Suprapubic skin (tissue), 4 donors: ENCODE results near the gene PSMB3.

Experiments used
- CTCF ChIP-seq, 2 donors: fragments of 200-600 bp in 1 of 2; fragments of 450-650 bp in 1 of 2; sonication (generic) in 1 of 2; IDR thresholded peaks; one replicate each; pipeline ENCODE4 v1.5.1; 2016 to 2019; ENCODE audit warnings: antibody characterized with exemption in 2 of 2, mild to moderate bottlenecking in 1 of 2, moderate library complexity in 1 of 2
- EP300 ChIP-seq: sonication (generic); formaldehyde crosslinking; IDR thresholded peaks from one replicate; pipeline ENCODE4 v1.6.1; 2017; ENCODE audit warnings: antibody characterized with exemption
- POLR2AphosphoS5 ChIP-seq, 3 donors: sonication (generic); formaldehyde crosslinking; IDR thresholded peaks; one replicate each; pipeline ENCODE4 v1.6.1; 2017; ENCODE audit warnings: antibody characterized with exemption in 3 of 3

GRCh38 chr17:38728290-38728831 is 24.2 kb upstream of the PSMB3 start:
- no peak for TF ChIP-seq CTCF (IDR thresholded peaks at IDR 0.05)
- no peak for TF ChIP-seq EP300
- TF ChIP-seq POLR2AphosphoS5 (IDR thresholded peaks at IDR 0.05), result no peak
